HG02798 (cell line): ENCODE results near the gene YKT6.

ENCODE experiments used
- ATAC-seq: cut with Tn5 transposase; IDR thresholded peaks from one replicate; pipeline ENCODE4 v1.9.1; 2021; ENCODE audit warnings: mild to moderate bottlenecking; ENCODE audit not compliant: unreplicated experiment, poor library complexity

The YKT6 gene

GRCh38 chr7:44249639-44250234 lies 49.0 kb downstream of the YKT6 start:
- no peak for ATAC-seq

GRCh38 chr7:44251269-44251668 lies 50.5 kb downstream of the YKT6 start:
- ATAC-seq: no peak

DNA sequence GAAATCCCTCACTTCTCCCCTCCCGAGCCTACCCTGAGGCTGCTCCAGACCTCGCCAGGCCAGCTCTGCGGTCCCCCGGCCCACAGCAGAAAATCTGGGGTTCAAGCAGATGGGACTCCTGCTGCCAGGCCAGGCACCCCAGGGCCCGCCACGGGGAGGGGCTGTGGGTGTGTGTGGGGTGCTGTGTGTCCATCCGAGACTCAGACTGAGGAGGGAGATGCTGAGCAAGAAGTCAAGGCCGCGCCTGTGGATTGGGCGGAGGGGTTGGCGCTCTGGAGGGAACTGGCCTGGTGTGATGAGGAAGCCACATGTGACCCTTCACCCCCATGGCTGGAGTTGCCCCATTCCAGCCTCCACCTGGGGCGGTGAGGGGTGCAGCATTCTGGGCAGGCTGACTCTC lies 51.1 kb downstream of the YKT6 start:
- ATAC-seq: no peak

DNA sequence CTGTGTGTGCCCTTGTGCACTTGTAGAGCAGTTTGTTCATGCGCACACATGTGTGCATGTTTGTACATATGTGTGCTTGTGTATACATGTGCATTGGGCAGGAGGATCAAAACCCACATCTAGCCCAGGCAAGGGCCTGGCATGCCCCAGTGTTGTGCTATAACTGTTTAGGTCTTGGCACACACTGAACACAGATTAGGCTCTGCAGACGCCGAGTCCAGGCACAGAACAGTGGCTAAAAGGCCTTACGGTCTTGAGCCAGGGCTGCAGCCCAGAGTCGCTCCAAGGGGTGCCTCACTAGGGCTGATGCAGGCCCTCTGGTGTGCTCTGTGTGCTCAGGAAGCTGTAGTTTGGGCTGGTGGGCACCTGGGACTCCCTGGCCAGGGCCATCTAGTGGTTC lies 55.7 kb downstream of the YKT6 start:
- no peak for ATAC-seq

- no peak for ATAC-seq
Measured at GRCh38 chr7:44257213-44257612, 56.4 kb downstream of the YKT6 start.

- peak; percentile 91 for ATAC-seq
Measured at GRCh38 chr7:44257618-44258422, 57.0 kb downstream of the YKT6 start.

DNA sequence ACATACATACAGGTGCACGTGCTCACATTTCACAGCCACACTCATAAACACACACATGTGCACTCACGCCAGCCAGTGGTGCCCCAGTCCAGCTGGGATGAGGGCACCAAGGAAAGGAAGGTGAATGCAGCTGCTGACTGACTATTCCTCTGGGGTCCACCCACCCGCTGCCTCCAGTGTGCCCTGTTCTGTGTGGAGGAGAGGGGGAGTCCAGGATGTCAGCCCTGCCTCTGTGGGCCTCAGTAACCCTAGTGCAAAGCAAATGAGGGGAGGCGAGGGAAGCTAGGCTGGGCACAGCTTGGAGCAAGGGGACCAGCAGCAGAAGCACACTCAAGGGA lies 57.6 kb downstream of the YKT6 start:
- no peak for ATAC-seq

DNA sequence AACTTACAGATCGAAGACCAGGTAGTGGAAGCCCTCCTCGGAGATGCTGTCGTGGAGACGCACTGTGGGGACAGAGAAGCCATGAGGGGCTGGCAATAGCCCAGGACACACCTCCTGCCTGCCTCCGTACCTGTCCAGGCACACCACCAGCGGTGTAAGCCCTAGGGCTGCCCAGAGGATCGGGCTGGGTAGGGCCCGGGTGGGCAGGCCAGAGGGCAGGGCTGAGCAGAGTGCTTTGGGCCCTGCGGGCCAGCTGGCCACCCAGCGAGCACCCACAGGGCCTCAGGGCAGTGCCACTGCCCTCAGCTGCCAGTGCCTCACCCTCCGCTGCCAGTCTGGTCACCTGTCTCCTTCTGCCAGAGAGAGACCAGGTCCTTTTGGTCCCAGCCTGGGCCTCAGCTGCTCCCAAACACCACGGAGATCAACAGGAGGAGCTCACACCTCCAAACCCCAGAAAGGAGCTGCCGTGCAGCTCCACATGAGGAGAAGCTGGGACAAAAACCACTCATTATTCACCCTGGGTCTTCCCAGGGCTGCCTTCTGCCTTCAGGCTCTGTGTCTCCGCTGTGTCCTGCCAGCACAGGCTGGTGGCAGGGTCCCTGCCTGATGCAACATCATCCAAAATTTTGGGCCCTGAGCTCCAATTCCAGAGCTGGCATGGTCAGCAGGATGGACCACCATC lies 58.2 kb downstream of the YKT6 start:
- no peak for ATAC-seq

GRCh38 chr7:44259547-44260457 lies 59.0 kb downstream of the YKT6 start:
- no peak for ATAC-seq

DNA sequence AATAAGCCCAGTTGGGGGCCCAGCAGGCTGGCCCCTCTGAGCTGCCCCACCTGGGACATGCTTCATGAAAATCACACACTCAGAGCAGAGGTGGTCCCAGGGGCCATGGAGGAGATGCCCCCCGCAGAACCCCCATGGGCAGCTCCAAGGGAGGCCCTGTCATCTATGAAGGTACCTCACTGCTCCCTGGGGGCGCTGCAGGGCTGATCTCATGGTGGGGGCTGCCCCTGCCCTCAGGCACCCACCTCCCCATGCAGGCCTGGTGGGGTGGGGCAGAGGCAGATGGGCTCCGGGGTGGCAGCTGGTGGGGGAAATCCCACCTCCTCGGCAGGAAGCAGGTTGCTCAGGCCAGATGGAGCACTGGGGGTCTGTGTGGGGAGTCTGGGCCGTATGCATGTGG lies 60.5 kb downstream of the YKT6 start:
- no peak for ATAC-seq

DNA sequence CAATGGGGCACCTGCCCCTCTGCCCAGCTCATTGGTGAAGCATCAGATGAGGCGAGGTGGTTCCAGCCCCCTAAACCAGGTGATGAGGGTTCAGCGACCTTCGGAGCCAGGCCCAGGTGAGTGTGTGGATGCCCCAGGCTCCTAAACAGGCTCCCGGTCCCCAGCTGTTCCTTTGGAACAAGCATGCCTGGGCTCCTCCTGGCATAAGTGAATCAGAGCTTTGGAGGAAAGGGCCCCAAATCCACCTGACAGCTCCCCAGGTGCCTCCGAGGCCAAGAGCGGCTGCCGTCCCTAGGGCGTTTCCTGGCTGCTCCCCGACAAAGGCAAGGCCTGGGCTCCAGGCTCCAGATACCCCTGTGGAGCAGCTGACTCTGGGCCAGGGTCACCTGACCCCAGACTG lies 61.3 kb downstream of the YKT6 start:
- ATAC-seq: no peak

- ATAC-seq: no peak
Measured at GRCh38 chr7:44263326-44264082, 62.7 kb downstream of the YKT6 start.
